HG03571 (cell line): ENCODE data around the gene P4HB.

ENCODE experiments used
- ATAC-seq: cut with Tn5 transposase; IDR thresholded peaks from one replicate; pipeline ENCODE4 v1.9.1; 2021; ENCODE audit not compliant: unreplicated experiment

P4HB gene

GRCh38 chr17:81794509-81794908 is 65.8 kb downstream of the P4HB start:
- no peak for ATAC-seq

GRCh38 chr17:81794074-81794476 is 66.3 kb downstream of the P4HB start:
- ATAC-seq = no peak
